HepG2 (cell line): ENCODE measurements around the gene CSNK2A1. TPM values are rescaled to one million over a fixed set of nuclear protein-coding genes. Genes with fewer than 3 reads are reported as not detected.

Experiments
- KLF12 ChIP-seq: sonication (generic); formaldehyde crosslinking; IDR thresholded peaks from 2 replicates; pipeline ENCODE4 v1.4.0; 2020; ENCODE audit warnings: missing genetic modification reagents, borderline replicate concordance
- NONO ChIP-seq, 2 experiments: fragments of 450-650 bp in 1 of 2; sonication (generic) in 1 of 2; formaldehyde crosslinking in 1 of 2; IDR thresholded peaks in 1 of 2; conservative IDR thresholded peaks in 1 of 2; 2 replicates each; pipeline versions ENCODE4 v1.6.1 to v1.8.0; 2017 to 2022; ENCODE audit warnings: mild to moderate bottlenecking in 1 of 2, missing genetic modification reagents in 1 of 2, moderate library complexity in 1 of 2
- RXRB ChIP-seq: IDR thresholded peaks from 2 replicates; pipeline ENCODE4 v1.6.1; 2016; ENCODE audit warnings: borderline replicate concordance, missing genetic modification reagents, missing compliant biosample characterization
- ZBTB40 ChIP-seq, 2 experiments: fragments of 450-650 bp in 1 of 2; sonication (generic) in 1 of 2; formaldehyde crosslinking in 1 of 2; IDR thresholded peaks; 2 replicates each; pipeline versions ENCODE4 v1.6.1 to v1.8.0; 2016 to 2022; ENCODE audit warnings: antibody characterized with exemption in 1 of 2, mild to moderate bottlenecking in 1 of 2, missing genetic modification reagents in 1 of 2
- ZHX2 ChIP-seq, 2 experiments: sonication (generic) in 1 of 2; formaldehyde crosslinking in 1 of 2; IDR thresholded peaks; 2 replicates each; pipeline versions ENCODE4 v1.6.1 to v1.9.0; 2014 to 2022; ENCODE audit warnings: antibody characterized with exemption in 1 of 2, borderline replicate concordance in 1 of 2, inconsistent platforms in 1 of 2, low read depth in 1 of 2, missing genetic modification reagents in 1 of 2
- ZNF230 ChIP-seq: sonication (generic); formaldehyde crosslinking; IDR thresholded peaks from 2 replicates; pipeline ENCODE4 v1.4.0; 2020; ENCODE audit warnings: mild to moderate bottlenecking, missing genetic modification reagents
- ZNF296 ChIP-seq: sonication (generic); formaldehyde crosslinking; conservative IDR thresholded peaks from 2 replicates; pipeline ENCODE4 v1.5.0; 2020; ENCODE audit warnings: mild to moderate bottlenecking, missing genetic modification reagents
- ZNF770 ChIP-seq: sonication (generic); formaldehyde crosslinking; IDR thresholded peaks from 2 replicates; pipeline ENCODE4 v1.5.0; 2020; ENCODE audit warnings: mild to moderate bottlenecking, missing genetic modification reagents
- ZSCAN20 ChIP-seq: sonication (generic); formaldehyde crosslinking; IDR thresholded peaks from 2 replicates; pipeline ENCODE4 v1.4.0; 2020; ENCODE audit warnings: missing genetic modification reagents, mild to moderate bottlenecking, borderline replicate concordance
- polyA plus RNA-seq, 8 experiments: library from polyadenylated mRNA; depleted of rRNA in 3 of 8; stranded (reverse) in 7 of 8; unstranded in 1 of 8; fragments of >200 nt; fragmentation: Illumina TruSeq in 4 of 8; extraction: Trizol in 4 of 8; gene quantifications; 2 replicates each; pipeline versions ENCODE4 v1.2.1 to v1.2.3, GENCODE V29; 2011 to 2016; ENCODE audit warnings: low read depth in 4 of 8, missing spikeins in 1 of 8, mixed read lengths in 1 of 8; ENCODE audit not compliant: insufficient read depth in 1 of 8
- total RNA-seq, 5 experiments: library from RNA; depleted of rRNA; stranded (reverse); fragments of >200 nt; fragmentation: Illumina TruSeq; extraction: Trizol; gene quantifications; 2 replicates each; pipeline ENCODE4 v1.2.3, GENCODE V29; 2016; ENCODE audit warnings: low read depth in 1 of 5

Gene CSNK2A1
- total and polyA plus RNA-seq, 2 of the 13 experiments (the other 11 are each of a cell fraction or from before 2014, with no cell fraction given) = 153 to 231 TPM

- TF ChIP-seq NONO (IDR thresholded peaks at IDR 0.05) = no peak
- TF ChIP-seq NONO (CRISPR knock-in tag; conservative IDR thresholded peaks at IDR 0.05) = no peak
- TF ChIP-seq ZNF770 = no peak
- TF ChIP-seq RXRB (CRISPR knock-in tag) = peak; percentile 58; the same call in 1 of the 2 replicates
- no peak for TF ChIP-seq ZSCAN20 (CRISPR knock-in tag)
- TF ChIP-seq ZBTB40 (IDR thresholded peaks at IDR 0.05) = no peak
- TF ChIP-seq ZBTB40 (CRISPR knock-in tag; IDR thresholded peaks at IDR 0.05) = no peak
- TF ChIP-seq KLF12 (CRISPR knock-in tag) = no peak
- no peak for TF ChIP-seq ZHX2 (IDR thresholded peaks at IDR 0.05; ENCODE audit: low read depth)
- no peak for TF ChIP-seq ZHX2 (CRISPR knock-in tag; IDR thresholded peaks at IDR 0.05; ENCODE audit: borderline replicate concordance)
- 0 out of 2 replicates have a peak, but pooled peaks have one; percentile 69 for TF ChIP-seq ZNF230 (CRISPR knock-in tag)
- TF ChIP-seq ZNF296 (CRISPR knock-in tag) = no peak
These were observed 18.0 kb upstream of the CSNK2A1 start (continued) for GRCh38 chr20:561437-562231.
